ENCODE results near the gene TM4SF1.
A peak's percentile ranks its signal among the peaks of the same experiment; 100 is the strongest.

The TM4SF1 gene

DNA sequence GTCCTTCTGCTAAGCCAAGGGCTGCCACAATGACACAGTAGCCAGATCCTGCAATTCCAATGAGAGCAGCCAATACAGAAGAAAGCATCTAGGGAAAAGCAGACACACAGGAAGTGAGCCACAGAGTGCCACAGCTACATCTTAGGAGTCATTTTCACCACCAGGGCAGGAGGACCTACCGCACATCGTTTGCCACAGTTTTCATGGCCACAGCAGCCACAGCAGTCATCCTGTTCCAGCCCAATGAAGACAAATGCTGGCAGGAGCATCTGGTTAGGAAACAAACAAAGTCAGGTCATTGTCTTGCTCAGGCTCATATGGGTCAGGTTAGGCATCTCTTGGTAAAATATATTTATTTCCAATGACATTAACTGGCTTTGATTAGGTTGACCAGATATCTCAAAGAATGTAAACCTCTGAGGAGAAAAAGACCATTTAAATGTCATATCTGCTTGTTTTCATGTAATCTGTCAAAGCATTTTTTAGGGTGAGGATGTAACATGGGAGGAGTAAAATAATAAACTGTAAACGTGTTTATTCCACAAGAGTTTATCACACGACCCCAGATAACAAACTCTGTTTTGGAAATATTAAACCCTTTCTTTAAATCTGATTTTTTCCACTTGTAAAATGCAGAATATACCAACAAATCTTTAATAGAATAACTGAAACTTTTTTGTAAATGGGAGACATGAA lies 1.8 kb downstream of the TM4SF1 start:
- peak overlapping the region; percentile 65 for H3K4me3 ChIP-seq (ENCODE audit: low read length)
- TF ChIP-seq, protein P1, sequence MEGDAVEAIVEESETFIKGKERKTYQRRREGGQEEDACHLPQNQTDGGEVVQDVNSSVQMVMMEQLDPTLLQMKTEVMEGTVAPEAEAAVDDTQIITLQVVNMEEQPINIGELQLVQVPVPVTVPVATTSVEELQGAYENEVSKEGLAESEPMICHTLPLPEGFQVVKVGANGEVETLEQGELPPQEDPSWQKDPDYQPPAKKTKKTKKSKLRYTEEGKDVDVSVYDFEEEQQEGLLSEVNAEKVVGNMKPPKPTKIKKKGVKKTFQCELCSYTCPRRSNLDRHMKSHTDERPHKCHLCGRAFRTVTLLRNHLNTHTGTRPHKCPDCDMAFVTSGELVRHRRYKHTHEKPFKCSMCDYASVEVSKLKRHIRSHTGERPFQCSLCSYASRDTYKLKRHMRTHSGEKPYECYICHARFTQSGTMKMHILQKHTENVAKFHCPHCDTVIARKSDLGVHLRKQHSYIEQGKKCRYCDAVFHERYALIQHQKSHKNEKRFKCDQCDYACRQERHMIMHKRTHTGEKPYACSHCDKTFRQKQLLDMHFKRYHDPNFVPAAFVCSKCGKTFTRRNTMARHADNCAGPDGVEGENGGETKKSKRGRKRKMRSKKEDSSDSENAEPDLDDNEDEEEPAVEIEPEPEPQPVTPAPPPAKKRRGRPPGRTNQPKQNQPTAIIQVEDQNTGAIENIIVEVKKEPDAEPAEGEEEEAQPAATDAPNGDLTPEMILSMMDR (IDR thresholded peaks at IDR 0.05; ENCODE audit: insufficient read depth, low read depth, low read length, missing control alignments): peak; percentile 13
- DNase-seq (ENCODE audit: low read depth): peak; percentile 56

DNA sequence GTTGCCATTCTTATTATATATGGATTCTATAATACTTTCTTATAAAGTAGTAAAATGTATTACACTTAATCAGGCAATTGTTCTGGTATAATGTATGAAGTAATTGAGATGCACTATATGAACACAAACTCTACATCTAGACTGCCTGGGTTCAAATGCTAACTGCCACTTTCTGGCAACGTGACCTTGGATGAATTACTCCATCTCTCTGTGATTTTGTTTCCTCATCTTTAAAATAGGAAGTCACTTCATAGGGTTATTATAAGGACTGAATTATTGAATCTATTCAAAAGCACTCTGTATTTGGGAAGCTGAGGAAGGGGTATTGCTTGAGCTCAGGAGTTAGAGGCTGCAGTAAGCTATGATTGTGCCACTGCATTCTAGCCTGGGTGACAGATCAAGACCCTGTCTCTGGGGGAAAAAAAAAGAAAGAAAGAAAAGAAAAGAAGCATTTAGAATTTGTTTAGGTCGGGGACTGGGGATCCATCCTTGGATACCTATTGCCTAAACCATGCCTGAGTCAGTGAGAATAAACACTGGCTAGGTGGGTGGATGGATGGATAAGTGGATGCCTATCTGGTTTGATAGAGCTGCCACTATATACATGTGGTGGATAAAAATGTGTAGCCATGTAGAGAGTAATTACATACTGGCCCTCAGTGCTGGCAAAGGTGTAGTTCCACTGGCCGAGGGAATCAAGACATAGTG lies 2.5 kb downstream of the TM4SF1 start:
- peak; percentile 50 for DNase-seq (ENCODE audit: low read depth)
- TF ChIP-seq, protein P1 (IDR thresholded peaks at IDR 0.05; ENCODE audit: insufficient read depth, low read depth, low read length, missing control alignments): no peak

DNA sequence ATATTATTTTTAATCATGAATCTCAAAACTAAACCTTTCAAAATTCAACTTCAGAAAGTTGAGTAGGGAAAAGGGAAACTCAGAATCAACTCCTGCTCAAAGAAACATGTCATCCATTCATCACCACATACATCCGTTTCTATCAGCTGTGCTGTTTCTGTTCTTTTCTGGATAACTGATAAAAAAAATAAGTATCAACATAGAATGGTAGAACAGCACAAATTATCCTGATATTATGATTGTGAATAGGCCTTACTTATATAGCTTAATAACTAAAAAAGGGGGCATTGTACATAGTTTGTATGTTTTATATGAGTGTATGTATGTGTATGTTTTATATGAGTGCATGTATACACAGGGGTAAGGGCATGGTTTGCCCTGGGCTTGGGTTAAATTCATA lies 3.1 kb downstream of the TM4SF1 start:
- no peak for DNase-seq (ENCODE audit: low read depth)
- TF ChIP-seq, protein P1 (IDR thresholded peaks at IDR 0.05; ENCODE audit: insufficient read depth, low read depth, low read length, missing control alignments): no peak
- no peak overlapping the region for H3K4me3 ChIP-seq (ENCODE audit: low read length)

More for the DNA sequence above, 2.5 kb downstream of the TM4SF1 start:
- H3K4me3 ChIP-seq (ENCODE audit: low read length): no peak overlapping the region

DNA sequence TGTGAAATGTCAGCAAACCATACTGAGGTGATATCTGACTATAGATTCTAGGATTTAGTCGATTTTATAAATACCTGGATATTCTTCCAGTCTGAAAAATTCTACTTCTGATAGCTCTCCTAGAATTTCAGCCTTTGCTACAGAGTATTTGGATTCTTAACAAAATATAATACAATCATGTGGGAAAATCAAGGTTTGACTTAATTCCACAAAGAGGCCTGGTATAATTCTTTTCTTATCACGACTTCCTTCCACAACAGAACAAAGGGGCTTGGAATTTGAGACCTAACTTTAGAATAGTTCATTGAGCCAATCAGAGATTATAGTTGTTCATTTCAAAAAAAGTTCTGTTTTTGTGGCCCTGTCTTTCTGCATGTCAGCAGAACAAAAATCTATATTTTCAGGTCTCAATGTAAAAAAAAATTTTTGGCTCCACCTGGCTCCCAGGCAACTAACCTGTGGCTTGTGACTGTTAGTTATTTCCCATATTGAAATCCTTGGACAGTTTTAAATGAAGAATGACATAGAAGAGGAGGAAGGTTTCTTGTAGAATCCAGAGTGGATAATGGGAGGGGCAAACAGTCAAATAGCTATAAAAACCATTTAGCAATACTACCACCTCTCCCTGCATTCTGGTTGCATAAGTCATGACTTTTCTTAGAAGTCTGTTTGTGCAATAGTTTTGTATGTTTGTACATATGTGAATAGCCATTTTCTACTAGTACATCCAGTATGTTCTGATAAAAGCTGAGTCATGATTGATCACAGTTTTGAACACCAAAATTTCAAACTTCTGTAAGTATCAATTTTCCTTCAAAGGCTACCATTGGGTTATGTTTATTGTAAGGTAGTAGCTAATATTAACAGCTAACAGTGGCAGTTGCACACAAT lies 4.0 kb downstream of the TM4SF1 start:
- H3K4me3 ChIP-seq (ENCODE audit: low read length): no peak overlapping the region
- TF ChIP-seq, protein P1 (IDR thresholded peaks at IDR 0.05; ENCODE audit: insufficient read depth, low read depth, low read length, missing control alignments): no peak
- peak; percentile 91 for DNase-seq (ENCODE audit: low read depth)

DNA sequence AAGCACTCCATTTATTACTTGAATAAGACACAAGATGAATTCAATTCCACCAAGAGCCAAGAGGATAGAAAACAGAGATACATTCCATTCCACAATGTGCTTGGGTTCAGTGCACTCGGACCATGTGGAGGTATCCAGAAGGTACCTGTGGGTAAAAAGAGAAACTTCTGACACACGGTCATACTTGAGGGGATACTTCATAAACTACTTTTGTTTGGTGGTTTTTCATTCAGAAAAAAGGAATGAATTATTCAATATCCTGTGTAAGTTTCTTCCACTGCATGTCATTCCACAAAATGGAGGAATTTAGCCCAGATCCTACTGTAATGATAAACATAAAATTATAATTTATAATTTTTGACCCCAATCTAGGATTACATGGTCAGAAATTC lies 5.7 kb downstream of the TM4SF1 start:
- H3K4me3 ChIP-seq (ENCODE audit: low read length): peak overlapping the region; percentile 10
- DNase-seq (ENCODE audit: low read depth): no peak
- TF ChIP-seq, protein P1 (IDR thresholded peaks at IDR 0.05; ENCODE audit: insufficient read depth, low read depth, low read length, missing control alignments): no peak

DNA sequence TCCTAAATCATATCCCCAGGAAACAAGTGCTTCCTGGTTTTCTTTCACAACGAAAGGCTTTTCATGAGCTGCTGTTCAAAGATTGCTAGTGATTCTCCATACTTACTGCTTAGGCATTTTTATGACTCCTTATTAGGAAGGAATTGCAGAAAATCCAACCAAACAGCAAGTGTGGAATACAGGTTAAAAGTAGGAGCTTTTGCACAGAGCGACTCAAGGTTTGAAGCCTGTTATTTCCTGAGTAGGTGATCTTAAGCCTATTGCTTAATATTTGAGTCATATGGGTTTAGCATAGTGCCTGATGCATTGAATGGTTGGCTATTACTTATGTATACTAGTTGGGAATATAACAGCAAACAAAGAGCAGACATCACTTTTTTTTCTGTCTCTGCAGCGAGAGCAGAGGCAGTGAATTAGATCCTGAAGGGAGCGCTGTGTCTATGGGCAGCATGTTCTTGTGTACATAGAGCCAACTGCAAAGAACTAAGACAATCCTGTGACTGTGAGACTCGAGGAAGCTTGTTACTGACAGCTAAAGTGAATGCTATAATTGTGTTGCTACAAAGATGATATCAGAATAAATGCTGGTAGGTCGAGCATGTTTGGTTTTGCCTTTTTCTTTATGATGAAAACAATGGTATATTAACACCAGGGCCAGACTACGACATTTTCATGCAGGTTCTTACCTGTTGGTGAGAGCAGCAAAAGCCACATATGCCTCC lies 6.3 kb downstream of the TM4SF1 start:
- TF ChIP-seq, protein P1 (IDR thresholded peaks at IDR 0.05; ENCODE audit: insufficient read depth, low read depth, low read length, missing control alignments): peak; percentile 41
- peak overlapping the region; percentile 23 for H3K4me3 ChIP-seq (ENCODE audit: low read length)
- DNase-seq (ENCODE audit: low read depth): peak; percentile 78

Data from epithelial cell of esophagus (primary cell).